Smooth muscle cell (in vitro differentiated cells): ENCODE measurements around the gene SGCA. TPM values are rescaled to one million over a fixed set of nuclear protein-coding genes. Genes with fewer than 3 reads are reported as not detected.

ENCODE experiments used
- DNase-seq: peaks from one replicate; lab custom pipeline; 2025; ENCODE audit not compliant: unreplicated experiment; lab: John Stamatoyannopoulos, UW
- H2AFZ ChIP-seq: fragments of 200-600 bp; sonication (generic); 2 replicates; pipeline ENCODE4 v1.6.0; 2016; ENCODE audit warnings: antibody characterized with exemption, low read depth, mild to moderate bottlenecking
- H3F3A ChIP-seq: fragments of 200-600 bp; sonication (generic); 2 replicates; pipeline ENCODE4 v1.6.0; 2017; ENCODE audit warnings: antibody characterized with exemption, low read depth
- H3K27ac ChIP-seq: fragments of 200-600 bp; sonication (generic); 2 replicates; pipeline ENCODE4 v1.5.1; 2016; ENCODE audit warnings: low read depth, mild to moderate bottlenecking
- H3K27me3 ChIP-seq: fragments of 200-600 bp; sonication (generic); 2 replicates; pipeline ENCODE4 v1.6.1; 2016; ENCODE audit warnings: low read depth, mild to moderate bottlenecking
- H3K36me3 ChIP-seq: fragments of 200-600 bp; sonication (generic); 2 replicates; pipeline ENCODE4 v1.5.1; 2016; ENCODE audit warnings: low read depth
- H3K4me1 ChIP-seq: fragments of 200-600 bp; sonication (generic); 2 replicates; pipeline ENCODE4 v1.5.1; 2016; ENCODE audit warnings: low read depth
- H3K4me2 ChIP-seq: fragments of 200-600 bp; sonication (generic); 2 replicates; pipeline ENCODE4 v1.6.0; 2016; ENCODE audit warnings: mild to moderate bottlenecking
- H3K4me3 ChIP-seq: fragments of 200-600 bp; sonication (generic); 2 replicates; pipeline ENCODE4 v1.5.1; 2016; ENCODE audit warnings: mild to moderate bottlenecking
- H3K79me2 ChIP-seq: fragments of 200-600 bp; sonication (generic); 2 replicates; pipeline ENCODE4 v1.6.0; 2016; ENCODE audit warnings: low read depth, mild to moderate bottlenecking
- H3K9ac ChIP-seq: fragments of 200-600 bp; sonication (generic); 2 replicates; pipeline ENCODE4 v1.6.0; 2016; ENCODE audit warnings: low read depth
- H3K9me3 ChIP-seq: fragments of 200-600 bp; sonication (generic); replicated peaks from 2 replicates; pipeline ENCODE4 v1.5.1; 2016; ENCODE audit warnings: low read depth
- H4K20me1 ChIP-seq: fragments of 200-600 bp; sonication (generic); 2 replicates; pipeline ENCODE4 v1.6.0; 2016; ENCODE audit warnings: low read depth
- CTCF ChIP-seq: fragments of 200-600 bp; sonication (generic); IDR thresholded peaks from 2 replicates; pipeline ENCODE4 v1.5.1; 2017; ENCODE audit warnings: borderline replicate concordance, mild to moderate bottlenecking, antibody characterized with exemption; ENCODE audit not compliant: insufficient read depth, poor library complexity, severe bottlenecking
- WGBS: methylation state at CpG from one replicate; pipeline ENCODE4 v1.1.7; 2016; ENCODE audit warnings: low lambda C conversion rate; 5-methylcytosine and 5-hydroxymethylcytosine counted together
- polyA plus RNA-seq: library from polyadenylated mRNA; unstranded; fragments of >200 nt; fragmentation: Nextera tagmentation; extraction: Ambion mirVana; gene quantifications from 2 replicates; pipeline ENCODE4 v1.2.1, GENCODE V29; 2016
- total RNA-seq: library from RNA; depleted of rRNA; stranded (reverse); fragments of >200 nt; gene quantifications from 2 replicates; pipeline ENCODE4 v1.2.3, GENCODE V29; 2014

SGCA gene
- total and polyA plus RNA-seq, 2 experiments from 2014 or later, result 2.1 TPM; not detected in 1

- H3K36me3 ChIP-seq, result no peaks in the 10 kb centered on the region
Observed at GRCh38 chr17:50176559-50177357, 11.0 kb downstream of the SGCA start.

GRCh38 chr17:50177476-50177875 lies 11.7 kb downstream of the SGCA start:
- H3K9me3 ChIP-seq, result no peaks in the 10 kb centered on the region
- no peaks in the 10 kb centered on the region for H3K79me2 ChIP-seq
- peaks cover 35% of the 10 kb centered on the region for H3F3A ChIP-seq
- WGBS, result 84% methylated on average over 10 of the region's 10 CpGs
- H4K20me1 ChIP-seq, result peaks cover 22% of the 10 kb centered on the region
- DNase-seq, result no peak
- H3K27ac ChIP-seq, result peak overlapping the region; percentile 98
- H2AFZ ChIP-seq, result no peak overlapping the region
- no peak for TF ChIP-seq CTCF
- no peaks in the 10 kb centered on the region for H3K27me3 ChIP-seq
- H3K4me3 ChIP-seq, result no peak overlapping the region
- peaks cover 14% of the 10 kb centered on the region for H3K4me1 ChIP-seq
- H3K9ac ChIP-seq, result peak overlapping the region; percentile 81
- H3K4me2 ChIP-seq, result peak overlapping the region; percentile 68
- H3K36me3 ChIP-seq, result no peaks in the 10 kb centered on the region

More at GRCh38 chr17:50176559-50177357, 11.0 kb downstream of the SGCA start:
- Histone ChIP-seq H2AFZ (no peak overlapping the region), H3K4me1 (peaks cover 14% of the 10 kb centered on the region), H3F3A (peaks cover 33% of the 10 kb centered on the region), H3K4me3 (no peak overlapping the region), H4K20me1 (peaks cover 15% of the 10 kb centered on the region), H3K9me3 (no peaks in the 10 kb centered on the region), H3K27me3 (no peaks in the 10 kb centered on the region), H3K4me2 (peak overlapping the region; percentile 68), H3K27ac (peak overlapping the region; percentile 98), H3K9ac (peak overlapping the region; percentile 81), H3K79me2 (no peaks in the 10 kb centered on the region)
- no peak for TF ChIP-seq CTCF
- DNase-seq, result no peak
- 75% methylated on average over 20 of the region's 20 CpGs for WGBS

- Histone ChIP-seq H3K27me3 (no peaks in the 10 kb centered on the region), H3K27ac (peak overlapping the region; percentile 98), H3F3A (peaks cover 40% of the 10 kb centered on the region), H2AFZ (no peak overlapping the region), H3K9ac (peak overlapping the region; percentile 81), H4K20me1 (peaks cover 29% of the 10 kb centered on the region), H3K4me1 (peaks cover 14% of the 10 kb centered on the region), H3K4me2 (peak overlapping the region; percentile 72), H3K79me2 (no peaks in the 10 kb centered on the region), H3K9me3 (no peaks in the 10 kb centered on the region), H3K36me3 (no peaks in the 10 kb centered on the region), H3K4me3 (no peak overlapping the region)
- TF ChIP-seq CTCF, result peak; percentile 28
- DNase-seq, result peak; percentile 55
- WGBS, result 3% methylated on average over 15 of the region's 22 CpGs
Observed at GRCh38 chr17:50177983-50178834, 12.4 kb downstream of the SGCA start.
